Right renal pelvis (tissue), 4 donors: ENCODE measurements around the gene MAPK10. TPM values are rescaled to one million over a fixed set of nuclear protein-coding genes. Genes with fewer than 3 reads are reported as not detected.
"Not testable (repeated sequence)": the region's sequence is repeated elsewhere in the genome, so short reads cannot be mapped to it uniquely, and the experiment has no call there.

Experiments used
- DNase-seq, 4 donors: peaks; one replicate each; pipeline ENCODE4 v3.0.0-alpha.2; 2013; ENCODE audit warnings: low read depth in 4 of 4, low spot score in 3 of 4, missing footprints in 1 of 4
- polyA plus RNA-seq, 4 donors: library from polyadenylated mRNA; unstranded; fragments of 120-200 nt; gene quantifications; one replicate each; pipeline ENCODE4 v1.2.1, GENCODE V29; 2013; ENCODE audit not compliant: insufficient read length in 4 of 4

MAPK10 gene
- polyA plus RNA-seq, 4 donors, result 50.7 to 66.0 (median 62.6) TPM

- DNase-seq, result peak in 3 of 4 donors; percentile 12 to 16 (median 14)
These were observed 242.0 kb downstream of the MAPK10 start for GRCh38 chr4:86117705-86118302.

- DNase-seq, result no peak
These were observed 245.3 kb downstream of the MAPK10 start for GRCh38 chr4:86114563-86114962.

GRCh38 chr4:86108834-86109233 is 251.0 kb downstream of the MAPK10 start:
- DNase-seq, result no peak

GRCh38 chr4:86108137-86108536 is 251.7 kb downstream of the MAPK10 start:
- DNase-seq, result no peak

GRCh38 chr4:86107112-86107511 is 252.7 kb downstream of the MAPK10 start:
- DNase-seq, result no peak

GRCh38 chr4:86106475-86106874 is 253.4 kb downstream of the MAPK10 start:
- DNase-seq, result no peak

- DNase-seq, result no peak
These were observed 258.0 kb downstream of the MAPK10 start for GRCh38 chr4:86101841-86102240.

GRCh38 chr4:86101410-86101809 is 258.4 kb downstream of the MAPK10 start:
- DNase-seq, result no peak

GRCh38 chr4:86100539-86101215 is 259.2 kb downstream of the MAPK10 start:
- no peak for DNase-seq

GRCh38 chr4:86099348-86099747 is 260.5 kb downstream of the MAPK10 start:
- DNase-seq, result no peak

GRCh38 chr4:86098691-86099090 is 261.2 kb downstream of the MAPK10 start:
- DNase-seq, result no peak

- DNase-seq, result no peak
These were observed 263.5 kb downstream of the MAPK10 start for GRCh38 chr4:86096373-86096772.

GRCh38 chr4:86092684-86093083 is 267.2 kb downstream of the MAPK10 start:
- DNase-seq, result no peak

GRCh38 chr4:86091201-86091600 is 268.7 kb downstream of the MAPK10 start:
- DNase-seq, result no peak

GRCh38 chr4:86089781-86090323 is 270.0 kb downstream of the MAPK10 start:
- DNase-seq, result no peak

GRCh38 chr4:86089053-86089452 is 270.8 kb downstream of the MAPK10 start:
- no peak for DNase-seq

- DNase-seq, result not testable (repeated sequence)
These were observed 284.1 kb downstream of the MAPK10 start for GRCh38 chr4:86075796-86076195.

- no peak for DNase-seq
These were observed 299.5 kb downstream of the MAPK10 start for GRCh38 chr4:86060341-86060740.

GRCh38 chr4:86058621-86059020 is 301.2 kb downstream of the MAPK10 start:
- no peak for DNase-seq

GRCh38 chr4:86055898-86056297 is 304.0 kb downstream of the MAPK10 start:
- no peak for DNase-seq

GRCh38 chr4:86054286-86055032 is 305.4 kb downstream of the MAPK10 start:
- no peak for DNase-seq
